ENCODE results near the gene KCNG3.

Gene KCNG3

GRCh38 chr2:42480402-42480801, 13.4 kb downstream of the KCNG3 start:
- no peak for DNase-seq

- peak; percentile 97 for DNase-seq
Observed at GRCh38 chr2:42474765-42475454, 18.9 kb downstream of the KCNG3 start.

- DNase-seq, result no peak
Observed at GRCh38 chr2:42470706-42471105, 23.1 kb downstream of the KCNG3 start.

GRCh38 chr2:42464631-42465030, 29.2 kb downstream of the KCNG3 start:
- no peak for DNase-seq

GRCh38 chr2:42463570-42463969, 30.2 kb downstream of the KCNG3 start:
- no peak for DNase-seq

GRCh38 chr2:42459296-42459695, 34.5 kb downstream of the KCNG3 start:
- DNase-seq, result no peak

GRCh38 chr2:42458396-42458795, 35.4 kb downstream of the KCNG3 start:
- DNase-seq, result no peak

GRCh38 chr2:42457011-42457410, 36.8 kb downstream of the KCNG3 start:
- DNase-seq, result no peak

GRCh38 chr2:42456126-42456839, 37.5 kb downstream of the KCNG3 start:
- no peak for DNase-seq

- DNase-seq, result no peak
Observed at GRCh38 chr2:42452545-42452944, 41.2 kb downstream of the KCNG3 start.

- DNase-seq, result no peak
Observed at GRCh38 chr2:42450136-42450535, 43.6 kb downstream of the KCNG3 start.

GRCh38 chr2:42449163-42450087, 44.4 kb downstream of the KCNG3 start:
- no peak for DNase-seq

- no peak for DNase-seq
Observed at GRCh38 chr2:42448163-42448562, 45.6 kb downstream of the KCNG3 start.

GRCh38 chr2:42446503-42447271, 47.1 kb downstream of the KCNG3 start:
- DNase-seq, result no peak

GRCh38 chr2:42443718-42444399, 49.9 kb downstream of the KCNG3 start:
- DNase-seq, result no peak

- DNase-seq, result no peak
Observed at GRCh38 chr2:42442774-42443173, 51.0 kb downstream of the KCNG3 start.

- no peak for DNase-seq
Observed at GRCh38 chr2:42438685-42439084, 55.1 kb downstream of the KCNG3 start.

- DNase-seq, result no peak
Observed at GRCh38 chr2:42436370-42436769, 57.4 kb downstream of the KCNG3 start.

- no peak for DNase-seq
Observed at GRCh38 chr2:42435628-42436027, 58.2 kb downstream of the KCNG3 start.

GRCh38 chr2:42430188-42430587, 63.6 kb downstream of the KCNG3 start:
- DNase-seq, result no peak

- no peak for DNase-seq
Observed at GRCh38 chr2:42429352-42429751, 64.4 kb downstream of the KCNG3 start.

GRCh38 chr2:42425697-42426096, 68.1 kb downstream of the KCNG3 start:
- no peak for DNase-seq

Data from NCI-H2029 treated with DMSO at 0.1 percent for 48 hours (cell line).